A673 (cell line): ENCODE measurements around the gene SORD. TPM values are rescaled to one million over a fixed set of nuclear protein-coding genes. Genes with fewer than 3 reads are reported as not detected.

ENCODE experiments used
- BruUV-seq: library from RNA; stranded (reverse); fragments of 400-500 nt; replicated peaks from 2 replicates; lab custom pipeline; 2021; lab: Mats Ljungman, UMichigan
- CTCF ChIA-PET: fragments of 300-600 bp; sonication (Branson Sonifier 250); formaldehyde crosslinking; loops from one replicate; lab custom pipeline; 2022; ENCODE audit warnings: antibody characterized with exemption; lab: Charles Lee
- POLR2A ChIA-PET: fragments of 300-600 bp; sonication (Branson Sonifier 250); formaldehyde crosslinking; loops from one replicate; lab custom pipeline; 2022; ENCODE audit warnings: antibody characterized with exemption; ENCODE audit not compliant: low non-redundant PET; lab: Charles Lee
- DNase-seq: peaks from one replicate; pipeline ENCODE4 v3.0.0-alpha.2; 2015; ENCODE audit warnings: low spot score
- H3K27ac ChIP-seq: fragments of 200-600 bp; sonication (generic); 2 replicates; pipeline ENCODE4 v1.5.1; 2016; ENCODE audit warnings: mixed run types, low read depth, mild to moderate bottlenecking, mixed read lengths, antibody characterized with exemption, low read length; ENCODE audit not compliant: poor library complexity, severe bottlenecking
- H3K27me3 ChIP-seq: fragments of 200-600 bp; sonication (generic); replicated peaks from 2 replicates; pipeline ENCODE4 v1.6.1; 2017; ENCODE audit warnings: mixed run types, low read depth, mild to moderate bottlenecking, mixed read lengths, antibody characterized with exemption, low read length; ENCODE audit not compliant: insufficient read depth, poor library complexity
- H3K36me3 ChIP-seq: fragments of 200-600 bp; sonication (generic); 2 replicates; pipeline ENCODE4 v1.6.1; 2016; ENCODE audit warnings: mixed run types, mild to moderate bottlenecking, mixed read lengths, antibody characterized with exemption, low read length; ENCODE audit not compliant: insufficient read depth, poor library complexity, severe bottlenecking
- H3K4me1 ChIP-seq: fragments of 200-600 bp; sonication (generic); 2 replicates; pipeline ENCODE4 v1.6.1; 2017; ENCODE audit warnings: mixed run types, mild to moderate bottlenecking, mixed read lengths, antibody characterized with exemption, low read length; ENCODE audit not compliant: insufficient read depth, poor library complexity, severe bottlenecking
- H3K4me3 ChIP-seq: fragments of 200-600 bp; sonication (generic); 2 replicates; pipeline ENCODE4 v1.5.1; 2016; ENCODE audit warnings: low read depth, mixed run types, mild to moderate bottlenecking, mixed read lengths, low read length; ENCODE audit not compliant: poor library complexity, severe bottlenecking
- H3K9me3 ChIP-seq: fragments of 200-600 bp; sonication (generic); 2 replicates; pipeline ENCODE4 v1.6.1; 2016; ENCODE audit warnings: mixed run types, low read depth, mild to moderate bottlenecking, mixed read lengths, antibody characterized with exemption, low read length; ENCODE audit not compliant: poor library complexity, severe bottlenecking
- CTCF ChIP-seq: fragments of 300-800, 200-600 bp; sonication (generic); conservative IDR thresholded peaks from 2 replicates; pipeline ENCODE4 v1.5.1; 2017; ENCODE audit warnings: low read depth, mild to moderate bottlenecking, antibody characterized with exemption, low read length, moderate library complexity, mixed read lengths
- EZH2 ChIP-seq: fragments of 200-600 bp; sonication (generic); IDR thresholded peaks from 2 replicates; pipeline ENCODE4 v1.6.1; 2017; ENCODE audit warnings: borderline replicate concordance, low read depth, mild to moderate bottlenecking, mixed read lengths, antibody characterized with exemption, low read length; ENCODE audit not compliant: poor library complexity, severe bottlenecking
- intact Hi-C: fragments of 100-400 bp; cut with micrococcal nuclease; formaldehyde crosslinking; loops from one replicate; pipeline ENCODE4 v1.10.0; 2022; ENCODE audit not compliant: unreplicated experiment
- total RNA-seq: library from RNA; stranded (reverse); gene quantifications from 2 replicates; pipeline ENCODE4 v1.2.3, GENCODE V29; 2021

Gene SORD
- total RNA-seq, 1 experiment from 2014 or later = 286 TPM

- BruUV-seq = no TSS peak
- ChIA-PET POLR2A (no interaction called here), CTCF (no interaction called here)
- intact Hi-C loops = no loop called here
- DNase-seq = no peak
- Histone ChIP-seq H3K27ac (no peak overlapping the region), H3K9me3 (no peaks in the 10 kb centered on the region), H3K4me3 (no peak overlapping the region), H3K36me3 (no peaks in the 10 kb centered on the region), H3K4me1 (no peaks in the 10 kb centered on the region), H3K27me3 (no peaks in the 10 kb centered on the region)
- no peak for TF ChIP-seq CTCF
Observed at GRCh38 chr15:45084163-45084562, 61.2 kb downstream of the SORD start.

- Histone ChIP-seq H3K4me1 (no peaks in the 10 kb centered on the region), H3K27ac (no peak overlapping the region), H3K4me3 (no peak overlapping the region), H3K36me3 (no peaks in the 10 kb centered on the region), H3K27me3 (no peaks in the 10 kb centered on the region), H3K9me3 (no peaks in the 10 kb centered on the region)
- no TSS peak for BruUV-seq
- ChIA-PET POLR2A (no interaction called here), CTCF (no interaction called here)
- no peak for DNase-seq
- TF ChIP-seq CTCF = no peak
- TF ChIP-seq EZH2 = no peak
- intact Hi-C loops = no loop called here
Observed at GRCh38 chr15:45087513-45087912, 64.5 kb downstream of the SORD start.

- ChIA-PET POLR2A (no interaction called here), CTCF (interaction anchor here (1.3 kb wide), 1 partner anchor 29 kb away, joined by 3 read pairs; no protein-coding TSS in a partner anchor)
- TF ChIP-seq CTCF (no peak), EZH2 (no peak)
- H3K36me3 ChIP-seq = no peaks in the 10 kb centered on the region
- no peaks in the 10 kb centered on the region for H3K9me3 ChIP-seq
- intact Hi-C loops = no loop called here
- BruUV-seq = no TSS peak
- H3K27ac ChIP-seq = no peak overlapping the region
- no peaks in the 10 kb centered on the region for H3K4me1 ChIP-seq
- no peak for DNase-seq
- H3K27me3 ChIP-seq = no peaks in the 10 kb centered on the region
- H3K4me3 ChIP-seq = no peak overlapping the region
Observed at GRCh38 chr15:45088801-45089711, 66.1 kb downstream of the SORD start.
